ENCODE results near the gene PTPA. TPM values are rescaled to one million over a fixed set of nuclear protein-coding genes. Genes with fewer than 3 reads are reported as not detected.

Gene PTPA
- total and polyA plus RNA-seq, 2 donors (not counting 1 experiment from before 2014, with no cell fraction given), result 35.0 to 73.9 TPM

DNA sequence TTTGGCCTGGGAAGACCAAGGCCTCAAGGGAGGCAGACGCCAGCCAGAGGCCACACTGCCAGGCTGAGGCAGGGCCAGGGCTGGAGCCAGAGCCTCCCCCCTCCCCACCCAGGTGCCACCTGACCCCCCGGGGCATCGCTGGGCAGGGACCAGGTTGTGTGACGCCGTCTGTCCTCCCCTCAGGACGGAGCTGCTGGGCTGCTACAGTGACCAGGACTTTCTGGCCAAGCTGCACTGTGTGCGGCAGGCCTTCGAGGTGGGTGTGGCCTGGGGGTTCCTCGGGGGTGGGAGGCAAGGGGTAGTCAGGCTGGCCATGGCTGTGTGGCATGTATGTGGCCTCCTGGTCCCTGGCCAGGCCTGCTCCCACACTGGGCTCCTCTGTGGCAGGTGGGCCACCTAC lies 48.2 kb upstream of the PTPA start:
- TF ChIP-seq, protein P1, sequence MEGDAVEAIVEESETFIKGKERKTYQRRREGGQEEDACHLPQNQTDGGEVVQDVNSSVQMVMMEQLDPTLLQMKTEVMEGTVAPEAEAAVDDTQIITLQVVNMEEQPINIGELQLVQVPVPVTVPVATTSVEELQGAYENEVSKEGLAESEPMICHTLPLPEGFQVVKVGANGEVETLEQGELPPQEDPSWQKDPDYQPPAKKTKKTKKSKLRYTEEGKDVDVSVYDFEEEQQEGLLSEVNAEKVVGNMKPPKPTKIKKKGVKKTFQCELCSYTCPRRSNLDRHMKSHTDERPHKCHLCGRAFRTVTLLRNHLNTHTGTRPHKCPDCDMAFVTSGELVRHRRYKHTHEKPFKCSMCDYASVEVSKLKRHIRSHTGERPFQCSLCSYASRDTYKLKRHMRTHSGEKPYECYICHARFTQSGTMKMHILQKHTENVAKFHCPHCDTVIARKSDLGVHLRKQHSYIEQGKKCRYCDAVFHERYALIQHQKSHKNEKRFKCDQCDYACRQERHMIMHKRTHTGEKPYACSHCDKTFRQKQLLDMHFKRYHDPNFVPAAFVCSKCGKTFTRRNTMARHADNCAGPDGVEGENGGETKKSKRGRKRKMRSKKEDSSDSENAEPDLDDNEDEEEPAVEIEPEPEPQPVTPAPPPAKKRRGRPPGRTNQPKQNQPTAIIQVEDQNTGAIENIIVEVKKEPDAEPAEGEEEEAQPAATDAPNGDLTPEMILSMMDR (IDR thresholded peaks at IDR 0.05), result no peak
- no peak for TF ChIP-seq EZH2 (IDR thresholded peaks at IDR 0.05; ENCODE audit: borderline replicate concordance, insufficient read depth, low read depth, low read length, poor library complexity, severe bottlenecking)
- CTCF ChIA-PET, result no interaction called here
- Histone ChIP-seq H4K20me1 (ENCODE audit: control insufficient read depth, insufficient read depth, low read length, poor library complexity, severe bottlenecking) (no peaks in the 10 kb centered on the region), H3K27me3 (replicated peaks in 1 of 4; ENCODE audit: control extremely low read depth in 1 of 4, control insufficient read depth in 3 of 4, insufficient read depth in 4 of 4, low read length in 3 of 4) (no peaks in the 10 kb centered on the region), H3K9ac (ENCODE audit: low read length) (no peak overlapping the region), H2AFZ (ENCODE audit: insufficient read depth, low read depth, low read length, poor library complexity, severe bottlenecking) (no peak overlapping the region), H3K36me3 (replicated peaks in 1 of 2; ENCODE audit: control extremely low read depth in 1 of 2, control insufficient read depth in 1 of 2, extremely low read depth in 1 of 2, insufficient read depth in 2 of 2, low read length in 1 of 2) (peaks cover 0 to 56% of the 10 kb centered on the region in 2 experiments), H3K27ac (ENCODE audit: low read length in 2 of 2) (no peak overlapping the region), H3K4me3 (ENCODE audit: control extremely low read depth in 1 of 5, extremely low read depth in 1 of 5, insufficient read depth in 1 of 5, low read depth in 2 of 5, low read length in 4 of 5) (no peak overlapping the region), H3K9me3 (ENCODE audit: control extremely low read depth in 1 of 3, control insufficient read depth in 2 of 3, insufficient read depth in 1 of 3, low read length in 2 of 3) (no peaks in the 10 kb centered on the region), H3K4me1 (ENCODE audit: control insufficient read depth in 2 of 2, insufficient read depth in 2 of 2, low read length in 2 of 2) (peaks cover under 1 to 3% of the 10 kb centered on the region in 2 donors), H3K4me2 (replicated peaks; ENCODE audit: low read depth, low read length, poor library complexity, severe bottlenecking) (no peak overlapping the region), H3K79me2 (ENCODE audit: control insufficient read depth, insufficient read depth, low read length) (no peaks in the 10 kb centered on the region)
- ATAC-seq (ENCODE audit: low read depth), result no peak
- Mint-ChIP-seq H3K27ac (no peak overlapping the region), H3K4me3 (no peak overlapping the region), H3K4me1 (peaks cover under 1% of the 10 kb centered on the region), H3K9me3 (ENCODE audit: insufficient read depth) (no peaks in the 10 kb centered on the region), H3K27me3 (no peaks in the 10 kb centered on the region)
- no peak for DNase-seq
- intact Hi-C loops (cut with micrococcal nuclease), result no loop called here
- 100% methylated on average over 5 of the region's 9 CpGs for WGBS (ENCODE audit: insufficient coverage)
- POLR2A ChIA-PET, result interaction anchor here (0.6 kb wide), 1 partner anchor 39 kb away, joined by 5 read pairs; no protein-coding TSS in a partner anchor

GRCh38 chr9:129064499-129064908 lies 46.7 kb upstream of the PTPA start:
- H3K27ac Mint-ChIP-seq, result no peak overlapping the region
- no peak for TF ChIP-seq EZH2 (IDR thresholded peaks at IDR 0.05; ENCODE audit: borderline replicate concordance, insufficient read depth, low read depth, low read length, poor library complexity, severe bottlenecking)
- TF ChIP-seq, protein P1 (IDR thresholded peaks at IDR 0.05), result no peak
- Histone ChIP-seq H3K36me3 (replicated peaks in 1 of 2; ENCODE audit: control extremely low read depth in 1 of 2, control insufficient read depth in 1 of 2, extremely low read depth in 1 of 2, insufficient read depth in 2 of 2, low read length in 1 of 2) (peaks cover 0 to 51% of the 10 kb centered on the region in 2 experiments), H4K20me1 (ENCODE audit: control insufficient read depth, insufficient read depth, low read length, poor library complexity, severe bottlenecking) (no peaks in the 10 kb centered on the region), H3K9ac (ENCODE audit: low read length) (no peak overlapping the region), H3K27ac (ENCODE audit: low read length in 2 of 2) (no peak overlapping the region), H3K9me3 (ENCODE audit: control extremely low read depth in 1 of 3, control insufficient read depth in 2 of 3, insufficient read depth in 1 of 3, low read length in 2 of 3) (no peaks in the 10 kb centered on the region), H3K27me3 (replicated peaks in 1 of 4; ENCODE audit: control extremely low read depth in 1 of 4, control insufficient read depth in 3 of 4, insufficient read depth in 4 of 4, low read length in 3 of 4) (no peaks in the 10 kb centered on the region), H3K79me2 (ENCODE audit: control insufficient read depth, insufficient read depth, low read length) (no peaks in the 10 kb centered on the region), H3K4me3 (ENCODE audit: control extremely low read depth in 1 of 5, extremely low read depth in 1 of 5, insufficient read depth in 1 of 5, low read depth in 2 of 5, low read length in 4 of 5) (no peak overlapping the region), H3K4me2 (replicated peaks; ENCODE audit: low read depth, low read length, poor library complexity, severe bottlenecking) (no peak overlapping the region), H2AFZ (ENCODE audit: insufficient read depth, low read depth, low read length, poor library complexity, severe bottlenecking) (no peak overlapping the region), H3K4me1 (ENCODE audit: control insufficient read depth in 2 of 2, insufficient read depth in 2 of 2, low read length in 2 of 2) (peaks cover 14 to 18% of the 10 kb centered on the region in 2 donors)
- H3K9me3 Mint-ChIP-seq (ENCODE audit: insufficient read depth), result no peaks in the 10 kb centered on the region
- H3K27me3 Mint-ChIP-seq, result no peaks in the 10 kb centered on the region
- intact Hi-C loops (cut with micrococcal nuclease), result no loop called here
- peaks cover 15% of the 10 kb centered on the region for H3K4me1 Mint-ChIP-seq
- DNase-seq (no peak), ATAC-seq (ENCODE audit: low read depth) (no peak)
- POLR2A ChIA-PET, result interaction anchor here (0.7 kb wide), 1 partner anchor 19 kb away, joined by 4 read pairs; no protein-coding TSS in a partner anchor
- CTCF ChIA-PET, result interaction anchor here (0.7 kb wide), 1 partner anchor 56 kb away, joined by 3 read pairs; no protein-coding TSS in a partner anchor
- 100% methylated on average over 2 of the region's 8 CpGs for WGBS (ENCODE audit: insufficient coverage)
- no peak overlapping the region for H3K4me3 Mint-ChIP-seq
